Testis (tissue), 3 donors: ENCODE results near the gene CTIF. TPM values are rescaled to one million over a fixed set of nuclear protein-coding genes. Genes with fewer than 3 reads are reported as not detected.

Experiments used
- DNase-seq: peaks from one replicate; pipeline ENCODE4 v3.0.0-alpha.2; 2019
- H3K27ac ChIP-seq, 2 donors: fragments of 200-600 bp; sonication (generic); one replicate each; pipeline ENCODE4 v1.5.1; 2019
- H3K27me3 ChIP-seq: fragments of 200-600 bp; sonication (generic); one replicate; pipeline ENCODE4 v1.5.1; 2019
- H3K36me3 ChIP-seq: fragments of 200-600 bp; sonication (generic); one replicate; pipeline ENCODE4 v1.5.1; 2017; ENCODE audit warnings: low read depth; ENCODE audit errors: missing control alignments
- H3K4me1 ChIP-seq: fragments of 200-600 bp; sonication (generic); one replicate; pipeline ENCODE4 v1.5.1; 2019
- H3K4me3 ChIP-seq, 2 donors: fragments of 200-600 bp; sonication (generic); one replicate each; pipeline ENCODE4 v1.5.1; 2017 to 2019
- H3K9me3 ChIP-seq: fragments of 200-600 bp; sonication (generic); one replicate; pipeline ENCODE4 v1.5.1; 2017
- CTCF ChIP-seq, 3 experiments: fragments of 450-650 bp in 2 of 3; fragments of 200-600 bp in 1 of 3; sonication (generic) in 1 of 3; IDR thresholded peaks; one replicate each; pipeline ENCODE4 v1.5.1; 2016 to 2019; ENCODE audit warnings: antibody characterized with exemption in 3 of 3, mild to moderate bottlenecking in 2 of 3, moderate library complexity in 1 of 3
- POLR2A ChIP-seq: fragments of 450-650 bp; IDR thresholded peaks from one replicate; pipeline ENCODE4 v1.6.1; 2017; ENCODE audit warnings: antibody characterized with exemption, mild to moderate bottlenecking, moderate library complexity
- WGBS, 2 donors: methylation state at CpG; one replicate each; pipeline ENCODE4 v1.1.5; 2018; 5-methylcytosine and 5-hydroxymethylcytosine counted together
- intact Hi-C: fragments of 100-400 bp; cut with DNase I; formaldehyde crosslinking; loops from one replicate; pipeline ENCODE4 v1.15.1; 2023; ENCODE audit warnings: low total_unique reads
- polyA plus RNA-seq: library from polyadenylated mRNA; stranded (reverse); fragments of 350-450 nt; fragmentation: Illumina TruSeq; extraction: RNeasy Lipid Tissue Mini Kit (QIAGEN cat#74804); gene quantifications from one replicate; pipeline ENCODE4 v1.2.3, GENCODE V29; 2014; ENCODE audit warnings: low read depth, low replicate concordance; ENCODE audit not compliant: insufficient read depth
- total RNA-seq, 2 donors: library from RNA; depleted of rRNA; stranded (reverse); fragments of >200 nt; gene quantifications; one replicate each; pipeline ENCODE4 v1.2.3, GENCODE V29; 2016

CTIF gene
- total and polyA plus RNA-seq, 3 donors from 2014 or later = 33.8 to 41.5 (median 35.6) TPM

GRCh38 chr18:48885924-48886400 is 347.1 kb downstream of the CTIF start:
- TF ChIP-seq POLR2A (no peak), CTCF (IDR thresholded peaks at IDR 0.05) (no peak)

GRCh38 chr18:48886520-48887293 is 347.9 kb downstream of the CTIF start:
- Histone ChIP-seq H3K27me3 (no peaks in the 10 kb centered on the region), H3K36me3 (no peaks in the 10 kb centered on the region), H3K27ac (no peak overlapping the region), H3K9me3 (no peaks in the 10 kb centered on the region), H3K4me3 (no peak overlapping the region), H3K4me1 (peaks cover 6% of the 10 kb centered on the region)
- intact Hi-C loops = no loop called here
- TF ChIP-seq POLR2A (no peak), CTCF (IDR thresholded peaks at IDR 0.05) (no peak)
- no peak for DNase-seq
- WGBS, 2 donors = 79 to 90% methylated on average over 7 to 8 of the region's 8 CpGs

More at GRCh38 chr18:48885924-48886400, 347.1 kb downstream of the CTIF start:
- no peak overlapping the region for H3K4me3 ChIP-seq
- peaks cover 6% of the 10 kb centered on the region for H3K4me1 ChIP-seq
- intact Hi-C loops = no loop called here
- no peak overlapping the region for H3K27ac ChIP-seq
- H3K9me3 ChIP-seq = no peaks in the 10 kb centered on the region
- no peak for DNase-seq
- WGBS, 2 donors = 93 to 100% methylated on average over 2 to 7 of the region's 7 CpGs
- no peaks in the 10 kb centered on the region for H3K27me3 ChIP-seq
- H3K36me3 ChIP-seq = no peaks in the 10 kb centered on the region

- Histone ChIP-seq H3K36me3 (no peaks in the 10 kb centered on the region), H3K27me3 (no peaks in the 10 kb centered on the region), H3K4me1 (peaks cover 6% of the 10 kb centered on the region), H3K9me3 (no peaks in the 10 kb centered on the region), H3K4me3 (no peak overlapping the region), H3K27ac (no peak overlapping the region)
- intact Hi-C loops = no loop called here
- WGBS, 2 donors = 92 to 96% methylated on average over 11 to 12 of the region's 12 CpGs
- DNase-seq = no peak
- no peak for TF ChIP-seq POLR2A
- TF ChIP-seq CTCF (IDR thresholded peaks at IDR 0.05) = no peak
These were observed 348.6 kb downstream of the CTIF start for GRCh38 chr18:48887294-48887904.

GRCh38 chr18:48887905-48888772 is 349.3 kb downstream of the CTIF start:
- Histone ChIP-seq H3K27me3 (no peaks in the 10 kb centered on the region), H3K27ac (no peak overlapping the region), H3K36me3 (no peaks in the 10 kb centered on the region), H3K4me3 (no peak overlapping the region), H3K4me1 (peaks cover 6% of the 10 kb centered on the region), H3K9me3 (no peaks in the 10 kb centered on the region)
- TF ChIP-seq POLR2A (no peak), CTCF (IDR thresholded peaks at IDR 0.05) (no peak)
- no peak for DNase-seq
- intact Hi-C loops = no loop called here
- 91 to 92% methylated on average over 16 to 18 of the region's 18 CpGs for WGBS, 2 donors
